MCF 10A (cell line): Measurements from ENCODE around the gene LAMB1. TPM values are rescaled to one million over a fixed set of nuclear protein-coding genes. Genes with fewer than 3 reads are reported as not detected.

Experiments used
- Bru-seq: library from RNA; stranded (reverse); fragments of 400-500 nt; gene quantifications from one replicate; lab custom pipeline; 2021; lab: Mats Ljungman, UMichigan
- BruChase-seq, 2 experiments: library from RNA; stranded (reverse); fragments of 400-500 nt; gene quantifications; one replicate each; lab custom pipeline; 2021; lab: Mats Ljungman, UMichigan
- BruUV-seq: library from RNA; stranded (reverse); fragments of 400-500 nt; replicated peaks from 2 replicates; lab custom pipeline; 2021; lab: Mats Ljungman, UMichigan
- CTCF ChIA-PET: fragments of 300-600 bp; sonication (Branson Sonifier 250); formaldehyde crosslinking; extraction: SDS; loops from one replicate; lab custom pipeline; 2021; ENCODE audit warnings: antibody characterized with exemption, inconsistent platforms; lab: Yijun Ruan, JAX
- POLR2A ChIA-PET: fragments of 300-600, 350-650 bp; sonication (Branson Sonifier 250); formaldehyde crosslinking; extraction: SDS; loops from one replicate; lab custom pipeline; 2020; ENCODE audit warnings: antibody characterized with exemption, inconsistent platforms; lab: Yijun Ruan, JAX
- DNase-seq: peaks from one replicate; pipeline ENCODE4 v3.0.0-alpha.2; 2018; ENCODE audit not compliant: unreplicated experiment
- H3K27ac Mint-ChIP-seq: one replicate; pipeline ENCODE4 v1.8.0; 2022; ENCODE audit warnings: mild to moderate bottlenecking, low read depth, mixed read lengths; ENCODE audit not compliant: unreplicated experiment
- H3K27me3 Mint-ChIP-seq: one replicate; pipeline ENCODE4 v1.8.0; 2022; ENCODE audit warnings: mixed read lengths; ENCODE audit not compliant: insufficient read depth, unreplicated experiment
- H3K36me3 Mint-ChIP-seq: one replicate; pipeline ENCODE4 v1.8.0; 2022; ENCODE audit warnings: mild to moderate bottlenecking, moderate library complexity, mixed read lengths; ENCODE audit not compliant: insufficient read depth, unreplicated experiment
- H3K4me1 Mint-ChIP-seq: one replicate; pipeline ENCODE4 v1.8.0; 2022; ENCODE audit warnings: mixed read lengths; ENCODE audit not compliant: insufficient read depth, unreplicated experiment
- H3K4me3 Mint-ChIP-seq: one replicate; pipeline ENCODE4 v1.8.0; 2022; ENCODE audit warnings: mild to moderate bottlenecking, moderate library complexity, mixed read lengths; ENCODE audit not compliant: unreplicated experiment
- H3K9me3 Mint-ChIP-seq: one replicate; pipeline ENCODE4 v1.8.0; 2022; ENCODE audit warnings: mixed read lengths; ENCODE audit not compliant: unreplicated experiment
- intact Hi-C: fragments of 100-400 bp; cut with micrococcal nuclease; formaldehyde crosslinking; loops from 2 replicates; pipeline ENCODE4 v1.14.1; 2022
- long read RNA-seq: library from polyadenylated mRNA; stranded (forward); transcript quantifications from one replicate; pipeline ENCODE4 v2.0.0, GENCODE V29; 2022
- total RNA-seq: library from RNA; stranded (reverse); gene quantifications from 2 replicates; pipeline ENCODE4 v1.2.3, GENCODE V29; 2022
- TF ChIP-seq, protein P1 (sequence below): fragments of 200-600 bp; IDR thresholded peaks from one replicate; pipeline ENCODE4 v1.8.0; 2022; ENCODE audit warnings: antibody characterized with exemption, mild to moderate bottlenecking; ENCODE audit not compliant: unreplicated experiment

The LAMB1 gene
- 199 and 275 TPM in 2 replicates for total RNA-seq
- Bru-seq, nascent RNA = percentile 87 among the genes with signal in this experiment
- percentile 88 among the genes with signal in this experiment for BruChase-seq, experiment 1, labeled RNA remaining after a 6-hour chase
- BruChase-seq, experiment 2, labeled RNA remaining after a 2-hour chase = percentile 79 among the genes with signal in this experiment
- long read RNA-seq, full-length matches to known transcripts = 182 of 348 reads
- long read RNA-seq, partial matches to known transcripts = 118 of 348 reads
- long read RNA-seq, other reads (novel, unspliced or antisense) = 48 of 348 reads

- peak; percentile 75 for DNase-seq
- ChIA-PET CTCF (interaction anchor here (0.7 to 5.1 kb wide), 11 partner anchors 8 to 143 kb away, joined by 3 to 23 read pairs (median 5); no protein-coding TSS in a partner anchor), POLR2A (interaction anchor here (0.6 to 5.9 kb wide), 26 partner anchors 8 to 307 kb away, joined by 3 to 77 read pairs (median 3); partner anchors contain the start of gene DLD)
- Mint-ChIP-seq H3K27ac (peak within 1 kb of the TSS; percentile 41), H3K4me3 (peak within 1 kb of the TSS; percentile 86), H3K27me3 (no peaks in the 10 kb centered on the region), H3K36me3 (peaks cover 48% of the 10 kb centered on the region), H3K4me1 (peaks cover 16% of the 10 kb centered on the region), H3K9me3 (no peaks in the 10 kb centered on the region)
- BruUV-seq = TSS peak; percentile 56
- intact Hi-C loops = loop anchor here (2.0 kb wide), 1 partner anchor 94 kb away; no protein-coding TSS in a partner anchor
- TF ChIP-seq, protein P1, sequence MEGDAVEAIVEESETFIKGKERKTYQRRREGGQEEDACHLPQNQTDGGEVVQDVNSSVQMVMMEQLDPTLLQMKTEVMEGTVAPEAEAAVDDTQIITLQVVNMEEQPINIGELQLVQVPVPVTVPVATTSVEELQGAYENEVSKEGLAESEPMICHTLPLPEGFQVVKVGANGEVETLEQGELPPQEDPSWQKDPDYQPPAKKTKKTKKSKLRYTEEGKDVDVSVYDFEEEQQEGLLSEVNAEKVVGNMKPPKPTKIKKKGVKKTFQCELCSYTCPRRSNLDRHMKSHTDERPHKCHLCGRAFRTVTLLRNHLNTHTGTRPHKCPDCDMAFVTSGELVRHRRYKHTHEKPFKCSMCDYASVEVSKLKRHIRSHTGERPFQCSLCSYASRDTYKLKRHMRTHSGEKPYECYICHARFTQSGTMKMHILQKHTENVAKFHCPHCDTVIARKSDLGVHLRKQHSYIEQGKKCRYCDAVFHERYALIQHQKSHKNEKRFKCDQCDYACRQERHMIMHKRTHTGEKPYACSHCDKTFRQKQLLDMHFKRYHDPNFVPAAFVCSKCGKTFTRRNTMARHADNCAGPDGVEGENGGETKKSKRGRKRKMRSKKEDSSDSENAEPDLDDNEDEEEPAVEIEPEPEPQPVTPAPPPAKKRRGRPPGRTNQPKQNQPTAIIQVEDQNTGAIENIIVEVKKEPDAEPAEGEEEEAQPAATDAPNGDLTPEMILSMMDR = no peak
These were observed at the start of gene LAMB1 for GRCh38 chr7:108002726-108003598. TSS of gene LAMB1 (minus strand) at chr7:108003161. CDS start at chr7:108002885, 276 bp downstream.

- Mint-ChIP-seq H3K4me1 (peaks cover 6% of the 10 kb centered on the region), H3K4me3 (no peak overlapping the region), H3K27ac (no peak overlapping the region), H3K9me3 (no peaks in the 10 kb centered on the region), H3K36me3 (no peaks in the 10 kb centered on the region), H3K27me3 (no peaks in the 10 kb centered on the region)
- ChIA-PET CTCF (interaction anchor here (0.7 kb wide), 1 partner anchor 17 kb away, joined by 3 read pairs; no protein-coding TSS in a partner anchor), POLR2A (interaction anchor here (0.7 to 0.9 kb wide), 2 partner anchors 9 to 14 kb away, joined by 3 to 6 read pairs; no protein-coding TSS in a partner anchor)
- DNase-seq = no peak
- intact Hi-C loops = no loop called here
- TF ChIP-seq, protein P1 = no peak
- BruUV-seq = no TSS peak
These were observed 48.5 kb upstream of the LAMB1 start for GRCh38 chr7:108051454-108051853.

GRCh38 chr7:108049962-108050361, 47.0 kb upstream of the LAMB1 start:
- Mint-ChIP-seq H3K27ac (no peak overlapping the region), H3K27me3 (no peaks in the 10 kb centered on the region), H3K4me3 (no peak overlapping the region), H3K36me3 (no peaks in the 10 kb centered on the region), H3K9me3 (no peaks in the 10 kb centered on the region), H3K4me1 (peaks cover 14% of the 10 kb centered on the region)
- TF ChIP-seq, protein P1 = no peak
- no peak for DNase-seq
- no TSS peak for BruUV-seq
- POLR2A ChIA-PET = no interaction called here
- CTCF ChIA-PET = no interaction called here
- intact Hi-C loops = no loop called here

- TF ChIP-seq, protein P1 = no peak
- no peaks in the 10 kb centered on the region for H3K9me3 Mint-ChIP-seq
- ChIA-PET POLR2A (no interaction called here), CTCF (no interaction called here)
- H3K4me1 Mint-ChIP-seq = peaks cover 14% of the 10 kb centered on the region
- intact Hi-C loops = no loop called here
- H3K4me3 Mint-ChIP-seq = no peak overlapping the region
- no TSS peak for BruUV-seq
- no peaks in the 10 kb centered on the region for H3K27me3 Mint-ChIP-seq
- no peak for DNase-seq
- no peak overlapping the region for H3K27ac Mint-ChIP-seq
- H3K36me3 Mint-ChIP-seq = no peaks in the 10 kb centered on the region
These were observed 45.5 kb upstream of the LAMB1 start for GRCh38 chr7:108048422-108048821.
